ENCODE results near the gene HCK.

Gene HCK

DNA sequence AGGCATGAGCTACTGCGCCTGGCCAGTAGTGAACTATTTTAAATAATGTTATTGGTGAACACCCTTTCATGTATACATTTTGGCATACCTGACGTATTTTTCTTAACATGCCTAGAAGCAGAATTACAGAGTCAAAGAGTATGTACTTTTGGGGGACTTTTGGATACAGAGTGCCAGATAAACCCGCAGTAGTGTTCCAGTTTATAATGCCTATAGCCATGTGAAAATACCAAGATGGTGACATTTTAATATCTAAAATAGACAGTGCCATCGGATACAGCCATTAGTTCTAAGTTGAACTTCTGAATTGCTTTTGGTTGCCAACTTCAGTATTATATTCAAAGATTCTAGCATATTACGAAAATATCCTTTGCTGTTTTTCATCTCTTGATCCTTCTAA is 77.8 kb downstream of the HCK start:
- no peak for DNase-seq (ENCODE audit: low spot score)

DNA sequence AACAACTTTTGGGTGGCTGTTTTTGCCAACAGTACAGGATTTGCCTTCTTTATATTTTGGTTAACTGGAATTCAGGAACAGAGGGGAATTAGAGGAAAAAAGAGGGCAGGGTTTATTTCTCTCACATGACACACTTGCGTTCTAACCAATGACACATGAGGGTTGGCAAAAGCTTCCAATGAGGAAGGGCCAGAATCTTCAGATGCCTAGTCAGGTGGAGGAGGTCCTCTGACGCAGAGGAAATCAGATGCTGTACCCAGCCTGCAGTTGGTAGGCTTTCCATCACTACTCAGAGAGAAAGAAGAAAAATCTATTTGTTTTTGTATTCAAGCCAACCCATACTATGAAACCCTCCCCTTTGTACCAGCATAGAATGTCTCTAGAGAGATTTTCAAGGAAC is 78.3 kb downstream of the HCK start:
- no peak for DNase-seq (ENCODE audit: low spot score)

DNA sequence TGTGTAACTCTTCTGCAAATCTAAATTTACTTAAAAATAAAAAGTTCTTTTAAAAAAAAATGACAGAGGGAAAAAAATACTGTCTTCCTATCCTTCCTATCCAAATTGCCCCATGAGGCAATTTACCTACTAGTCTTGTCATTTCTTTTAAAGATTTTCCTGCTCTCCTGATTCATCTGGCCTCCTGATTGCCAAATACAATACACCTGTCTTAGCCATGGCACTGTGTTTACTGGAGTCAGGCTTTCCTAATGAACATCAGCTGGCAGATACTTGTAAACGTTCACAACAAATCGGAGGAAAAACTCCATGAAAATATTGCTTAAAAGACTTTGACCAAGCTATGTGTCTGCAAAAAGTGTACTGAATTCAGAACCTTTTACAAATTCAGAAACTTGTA is 78.9 kb downstream of the HCK start:
- no peak for DNase-seq (ENCODE audit: low spot score)

DNA sequence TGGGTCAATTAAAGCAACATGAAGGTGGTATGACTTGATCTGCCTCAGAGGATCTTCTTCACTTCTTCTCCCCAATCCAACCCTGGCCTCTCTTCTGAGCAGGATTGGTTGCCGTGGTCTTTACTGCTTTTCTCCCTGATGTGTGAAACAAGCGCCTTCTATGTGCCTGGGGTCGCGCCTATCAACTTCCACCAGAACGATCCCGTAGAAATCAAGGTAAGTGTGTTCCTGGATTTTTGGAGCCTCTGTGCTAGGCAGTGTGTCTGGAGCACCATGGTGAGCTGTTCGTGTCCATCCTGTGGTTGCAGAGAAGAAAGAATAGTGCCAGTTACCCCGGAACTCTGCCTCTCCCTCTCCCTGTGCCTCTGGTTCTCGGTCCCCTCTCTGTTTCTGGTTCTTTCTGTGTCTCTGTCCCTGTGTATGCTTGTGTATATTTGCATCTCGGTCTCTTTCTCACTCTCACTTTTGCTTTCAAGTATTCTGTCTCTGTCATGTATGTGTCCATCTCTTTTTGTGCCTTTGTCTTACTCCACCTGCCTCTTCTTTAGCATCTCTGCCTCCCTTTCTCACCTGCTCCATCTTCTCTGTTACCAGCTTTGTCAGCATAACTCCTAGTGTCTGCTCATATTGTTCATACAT is 81.0 kb downstream of the HCK start:
- no peak for DNase-seq (ENCODE audit: low spot score)

DNA sequence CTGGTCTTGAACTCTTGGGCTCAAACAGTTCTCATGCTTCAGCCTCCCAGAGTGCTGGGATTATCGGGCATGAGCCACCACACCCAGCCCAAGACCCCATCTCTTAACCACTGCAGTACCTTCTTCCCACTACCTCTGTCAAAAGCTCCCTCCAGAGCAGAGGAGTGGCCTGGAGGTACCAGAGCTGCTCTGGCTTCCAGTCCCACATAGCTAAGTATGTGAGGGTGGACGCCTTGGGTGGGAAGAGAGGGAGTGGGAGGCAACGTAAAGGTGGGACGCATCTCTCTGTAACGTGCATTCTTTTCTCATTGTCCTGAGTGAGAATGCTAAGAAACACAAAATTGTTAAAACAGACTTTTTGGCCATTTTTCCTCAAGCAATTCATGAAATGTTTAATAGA is 82.0 kb downstream of the HCK start:
- DNase-seq (ENCODE audit: low spot score) = no peak

DNA sequence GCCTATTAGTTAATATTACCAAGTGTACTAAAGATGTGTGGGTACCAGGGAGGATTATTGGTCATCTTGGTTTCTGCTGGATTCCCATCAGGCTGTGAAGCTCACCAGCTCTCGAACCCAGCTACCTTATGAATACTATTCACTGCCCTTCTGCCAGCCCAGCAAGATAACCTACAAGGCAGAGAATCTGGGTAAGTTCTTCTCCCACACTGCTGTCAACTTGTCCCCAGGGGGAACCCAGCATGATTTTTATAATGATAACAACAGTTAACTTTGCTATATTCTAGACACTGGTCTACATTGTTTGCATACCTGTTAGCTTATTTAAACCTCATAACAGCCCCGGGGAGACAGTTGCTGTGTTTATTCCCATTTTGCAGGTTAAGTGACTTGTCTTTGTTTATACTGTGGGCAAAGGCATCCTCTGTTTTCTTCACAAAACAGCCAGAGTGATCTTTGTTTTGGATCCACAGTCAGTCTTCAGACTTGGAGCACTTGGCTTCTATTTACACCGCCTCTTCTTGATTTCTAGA is 84.0 kb downstream of the HCK start:
- no peak for DNase-seq (ENCODE audit: low spot score)

DNA sequence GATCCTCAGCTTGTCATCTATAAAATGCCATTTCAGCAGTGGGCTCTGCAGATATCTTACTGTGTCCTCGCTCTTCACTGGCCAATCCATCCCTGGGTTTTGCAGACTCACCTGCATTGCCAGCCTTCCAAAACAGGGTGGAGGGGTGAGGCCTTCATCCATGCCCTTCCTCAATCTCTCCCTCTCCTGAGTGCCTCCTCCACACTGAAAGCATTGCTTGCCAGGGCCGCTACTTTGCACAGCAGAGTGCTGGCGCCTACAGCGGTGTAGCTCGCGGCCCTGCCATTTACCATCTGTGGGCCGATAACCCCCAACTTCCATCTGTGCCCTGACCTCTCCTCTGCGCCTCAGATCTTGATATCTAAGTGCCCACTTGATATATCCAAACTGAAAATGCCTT is 86.9 kb downstream of the HCK start:
- no peak for DNase-seq (ENCODE audit: low spot score)

DNA sequence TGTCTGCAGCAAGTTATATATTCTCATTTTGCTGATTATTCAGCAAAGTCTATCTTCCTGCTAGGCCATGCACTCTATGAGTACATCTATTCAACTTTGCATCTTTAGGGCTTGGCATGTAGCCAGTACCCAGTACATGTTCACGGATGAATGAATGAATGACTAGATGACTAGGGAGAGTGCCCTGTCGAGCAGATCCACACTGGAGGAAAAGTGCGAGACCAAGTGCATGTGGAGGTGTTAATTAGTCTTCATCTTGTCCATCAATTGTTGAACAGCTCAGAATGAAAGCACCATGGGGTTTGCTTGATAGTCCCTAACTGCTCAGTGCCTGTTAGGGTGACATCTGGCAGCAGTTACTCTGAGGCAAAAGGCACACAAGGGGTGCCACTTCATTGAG is 87.9 kb downstream of the HCK start:
- DNase-seq (ENCODE audit: low spot score) = no peak

DNA sequence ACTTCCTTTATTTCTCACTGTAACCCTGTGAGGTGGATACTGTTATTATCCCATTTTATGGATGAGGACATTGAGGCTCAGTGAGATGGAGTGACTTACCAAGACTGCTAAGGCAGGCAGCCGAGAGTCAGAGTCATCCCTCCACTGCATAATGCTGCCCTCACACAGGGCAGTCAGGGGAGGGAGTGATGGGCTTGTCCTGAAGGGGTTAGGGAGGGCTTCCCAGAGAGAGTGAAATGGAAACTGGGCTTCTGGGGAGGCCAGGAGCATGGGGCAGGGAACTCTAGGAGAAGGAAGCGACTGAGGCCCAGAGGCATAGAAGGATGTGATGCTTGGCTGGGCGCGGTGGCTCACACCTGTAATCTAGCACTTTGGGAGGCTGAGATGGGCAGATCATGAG is 88.6 kb downstream of the HCK start:
- no peak for DNase-seq (ENCODE audit: low spot score)

DNA sequence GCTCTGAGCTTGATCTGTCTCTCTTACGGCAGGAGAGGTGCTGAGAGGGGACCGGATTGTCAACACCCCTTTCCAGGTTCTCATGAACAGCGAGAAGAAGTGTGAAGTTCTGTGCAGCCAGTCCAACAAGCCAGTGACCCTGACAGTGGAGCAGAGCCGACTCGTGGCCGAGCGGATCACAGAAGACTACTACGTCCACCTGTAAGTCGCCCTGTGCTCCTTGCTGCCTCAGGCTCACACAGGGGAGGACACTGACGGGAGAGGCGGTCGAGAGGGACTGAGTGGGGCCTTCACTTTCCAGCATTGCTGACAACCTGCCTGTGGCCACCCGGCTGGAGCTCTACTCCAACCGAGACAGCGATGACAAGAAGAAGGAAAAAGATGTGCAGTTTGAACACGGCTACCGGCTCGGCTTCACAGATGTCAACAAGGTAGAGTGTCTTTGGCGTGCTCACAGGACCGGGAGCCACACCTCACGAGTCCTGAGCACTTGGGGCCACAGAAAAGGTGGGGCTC is 89.5 kb downstream of the HCK start:
- DNase-seq (ENCODE audit: low spot score) = no peak

DNA sequence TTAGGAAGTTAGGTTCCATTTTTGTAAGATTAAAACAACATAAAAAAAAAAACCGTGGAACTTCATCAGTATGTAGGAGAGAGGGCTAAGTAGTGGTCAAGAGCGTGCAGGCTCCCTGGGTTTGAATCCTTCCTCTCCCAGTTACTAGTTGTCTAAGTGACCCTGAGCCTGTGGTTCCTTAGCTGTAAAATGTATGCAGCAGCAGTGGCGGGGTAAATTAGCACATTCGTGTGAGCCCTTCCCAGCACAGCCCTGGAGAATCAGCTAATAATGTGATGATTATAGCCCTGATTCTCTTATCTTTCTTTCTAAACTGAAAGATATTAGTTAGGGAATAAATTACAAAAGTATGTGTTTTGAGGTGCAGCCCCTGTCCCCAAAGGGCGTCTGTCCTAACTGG is 90.0 kb downstream of the HCK start:
- DNase-seq (ENCODE audit: low spot score) = no peak

DNA sequence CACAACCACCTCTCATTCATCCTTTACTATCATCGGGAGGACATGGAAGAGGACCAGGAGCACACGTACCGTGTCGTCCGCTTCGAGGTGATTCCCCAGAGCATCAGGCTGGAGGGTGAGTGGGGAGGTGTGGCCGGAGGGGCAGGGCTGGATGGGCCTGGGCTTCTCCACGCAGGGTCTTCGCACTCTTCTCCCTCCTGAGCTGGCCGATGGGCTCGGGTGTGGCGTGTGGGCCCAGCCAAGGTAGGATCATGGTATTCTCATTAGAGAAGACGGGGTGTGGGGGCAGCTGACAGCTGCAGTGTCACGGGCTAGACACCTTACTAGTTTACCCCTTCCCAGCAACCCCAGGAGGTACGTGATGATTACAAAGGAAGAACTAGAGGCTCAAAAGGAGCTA is 90.9 kb downstream of the HCK start:
- no peak for DNase-seq (ENCODE audit: low spot score)

DNA sequence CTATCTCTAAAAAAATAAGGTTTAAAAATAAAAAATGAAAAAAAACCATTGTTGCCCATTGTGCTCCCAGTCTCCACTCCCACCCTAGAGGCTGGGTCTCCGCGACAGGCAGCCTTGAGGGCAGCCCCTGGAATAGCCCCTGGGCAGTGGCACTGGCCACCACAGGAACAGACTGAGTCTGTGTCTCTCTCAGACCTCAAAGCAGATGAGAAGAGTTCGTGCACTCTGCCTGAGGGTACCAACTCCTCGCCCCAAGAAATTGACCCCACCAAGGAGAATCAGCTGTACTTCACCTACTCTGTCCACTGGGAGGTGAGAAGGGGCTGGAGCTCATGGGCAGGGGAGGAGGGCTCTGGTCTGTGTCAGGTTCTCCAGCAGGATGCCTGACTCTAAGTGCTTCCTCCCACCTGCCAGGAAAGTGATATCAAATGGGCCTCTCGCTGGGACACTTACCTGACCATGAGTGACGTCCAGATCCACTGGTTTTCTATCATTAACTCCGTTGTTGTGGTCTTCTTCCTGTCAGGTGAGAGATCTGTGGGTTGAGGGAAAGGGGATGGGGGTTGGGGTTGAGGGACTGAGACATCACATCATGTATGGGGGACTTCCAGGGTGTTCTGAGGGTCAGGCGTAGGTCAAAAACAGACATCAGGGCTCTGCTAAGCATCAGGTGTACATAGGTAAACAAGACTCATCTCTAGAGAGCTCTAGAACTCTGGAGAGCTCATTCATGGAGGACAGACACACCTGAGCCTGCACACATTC is 93.0 kb downstream of the HCK start:
- no peak for DNase-seq (ENCODE audit: low spot score)

DNA sequence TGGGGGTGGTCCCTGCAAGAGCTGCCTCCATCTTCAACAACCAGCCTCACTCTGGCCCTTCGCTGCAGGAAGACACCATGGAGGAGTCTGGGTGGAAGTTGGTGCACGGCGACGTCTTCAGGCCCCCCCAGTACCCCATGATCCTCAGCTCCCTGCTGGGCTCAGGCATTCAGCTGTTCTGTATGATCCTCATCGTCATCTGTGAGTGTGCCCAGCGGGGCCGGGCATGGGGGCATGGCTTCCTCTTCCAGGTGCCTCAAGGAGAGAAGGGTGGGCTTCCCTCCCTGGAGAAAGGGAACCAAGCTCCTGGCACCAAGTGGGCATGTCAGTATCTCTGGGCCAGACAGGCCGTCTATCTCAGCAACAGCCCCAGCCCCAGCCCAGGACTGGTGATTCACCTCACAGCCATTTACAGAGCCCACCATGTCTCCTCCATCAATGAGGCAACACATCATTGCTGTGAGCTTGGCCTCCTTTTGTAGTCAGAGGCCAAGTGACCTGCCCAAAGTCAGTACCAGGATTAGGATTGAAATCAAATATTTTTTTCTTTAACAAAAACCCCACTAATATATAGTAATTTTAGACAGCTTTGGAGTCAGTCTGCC is 97.6 kb downstream of the HCK start:
- no peak for DNase-seq (ENCODE audit: low spot score)

DNA sequence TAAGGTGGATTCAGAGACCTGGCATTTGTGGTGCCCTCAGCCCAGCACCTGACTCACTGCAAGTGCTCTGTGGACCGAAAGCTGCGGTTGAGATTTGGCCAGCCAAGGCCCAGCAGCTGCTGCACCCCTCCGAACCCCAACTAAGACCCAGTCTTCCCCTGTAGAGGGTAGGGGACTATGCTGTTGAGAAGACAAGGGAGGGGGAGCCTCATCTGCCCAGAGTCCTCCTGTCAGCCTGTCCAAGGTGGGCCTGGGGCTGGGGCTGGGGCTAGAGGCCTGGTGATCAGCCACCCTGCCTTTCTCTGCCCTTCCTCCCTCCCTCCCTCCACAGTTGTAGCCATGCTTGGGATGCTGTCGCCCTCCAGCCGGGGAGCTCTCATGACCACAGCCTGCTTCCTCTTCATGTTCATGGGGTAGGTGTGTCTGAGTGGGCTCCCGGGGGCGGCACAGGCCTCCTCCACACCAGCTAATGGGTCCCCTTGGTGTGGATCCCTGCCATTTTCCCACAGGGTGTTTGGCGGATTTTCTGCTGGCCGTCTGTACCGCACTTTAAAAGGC is 98.3 kb downstream of the HCK start:
- DNase-seq (ENCODE audit: low spot score) = no peak

Measured in SW480 (cell line).